Chondrocyte (in vitro differentiated cells): ENCODE data around the gene ALDH1A3. TPM values are rescaled to one million over a fixed set of nuclear protein-coding genes. Genes with fewer than 3 reads are reported as not detected.

Experiments
- DNase-seq: peaks from one replicate; pipeline ENCODE4 v3.0.0; 2021; ENCODE audit warnings: mixed read lengths, low spot score
- H3K27ac Mint-ChIP-seq: one replicate; pipeline ENCODE4 v1.8.0; 2021; ENCODE audit warnings: mild to moderate bottlenecking, moderate library complexity, mixed read lengths; ENCODE audit not compliant: unreplicated experiment
- H3K27me3 Mint-ChIP-seq: 2 replicates; pipeline ENCODE4 v1.8.0; 2021; ENCODE audit warnings: low read depth, mixed read lengths
- H3K36me3 Mint-ChIP-seq: 2 replicates; pipeline ENCODE4 v1.8.0; 2021; ENCODE audit warnings: low read depth, mixed read lengths
- H3K4me1 Mint-ChIP-seq: 2 replicates; pipeline ENCODE4 v1.8.0; 2021; ENCODE audit warnings: low read depth, mild to moderate bottlenecking, mixed read lengths
- H3K4me3 Mint-ChIP-seq: one replicate; pipeline ENCODE4 v1.8.0; 2021; ENCODE audit warnings: mild to moderate bottlenecking, moderate library complexity, mixed read lengths; ENCODE audit not compliant: unreplicated experiment
- H3K9me3 Mint-ChIP-seq: 2 replicates; pipeline ENCODE4 v1.8.0; 2021; ENCODE audit warnings: low read depth, mixed read lengths
- total RNA-seq: library from RNA; stranded (reverse); gene quantifications from 3 replicates; pipeline ENCODE4 v1.2.1, GENCODE V29; 2021
- TF ChIP-seq, protein P1 (sequence below): fragments of 200-600 bp; sonication (generic); IDR thresholded peaks from 2 replicates; pipeline ENCODE4 v1.5.0; 2021; ENCODE audit warnings: antibody characterized with exemption, mild to moderate bottlenecking, moderate library complexity

ALDH1A3 gene
- total RNA-seq, 1 donor from 2014 or later, result 0.55 TPM

GRCh38 chr15:100898152-100898490 lies 18.5 kb downstream of the ALDH1A3 start:
- TF ChIP-seq, protein P1, sequence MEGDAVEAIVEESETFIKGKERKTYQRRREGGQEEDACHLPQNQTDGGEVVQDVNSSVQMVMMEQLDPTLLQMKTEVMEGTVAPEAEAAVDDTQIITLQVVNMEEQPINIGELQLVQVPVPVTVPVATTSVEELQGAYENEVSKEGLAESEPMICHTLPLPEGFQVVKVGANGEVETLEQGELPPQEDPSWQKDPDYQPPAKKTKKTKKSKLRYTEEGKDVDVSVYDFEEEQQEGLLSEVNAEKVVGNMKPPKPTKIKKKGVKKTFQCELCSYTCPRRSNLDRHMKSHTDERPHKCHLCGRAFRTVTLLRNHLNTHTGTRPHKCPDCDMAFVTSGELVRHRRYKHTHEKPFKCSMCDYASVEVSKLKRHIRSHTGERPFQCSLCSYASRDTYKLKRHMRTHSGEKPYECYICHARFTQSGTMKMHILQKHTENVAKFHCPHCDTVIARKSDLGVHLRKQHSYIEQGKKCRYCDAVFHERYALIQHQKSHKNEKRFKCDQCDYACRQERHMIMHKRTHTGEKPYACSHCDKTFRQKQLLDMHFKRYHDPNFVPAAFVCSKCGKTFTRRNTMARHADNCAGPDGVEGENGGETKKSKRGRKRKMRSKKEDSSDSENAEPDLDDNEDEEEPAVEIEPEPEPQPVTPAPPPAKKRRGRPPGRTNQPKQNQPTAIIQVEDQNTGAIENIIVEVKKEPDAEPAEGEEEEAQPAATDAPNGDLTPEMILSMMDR, result no peak
- Mint-ChIP-seq H3K36me3 (no peaks in the 10 kb centered on the region), H3K4me3 (no peak overlapping the region), H3K4me1 (peaks cover 30% of the 10 kb centered on the region), H3K27ac (no peak overlapping the region), H3K9me3 (no peaks in the 10 kb centered on the region), H3K27me3 (no peaks in the 10 kb centered on the region)
- DNase-seq, result no peak

DNA sequence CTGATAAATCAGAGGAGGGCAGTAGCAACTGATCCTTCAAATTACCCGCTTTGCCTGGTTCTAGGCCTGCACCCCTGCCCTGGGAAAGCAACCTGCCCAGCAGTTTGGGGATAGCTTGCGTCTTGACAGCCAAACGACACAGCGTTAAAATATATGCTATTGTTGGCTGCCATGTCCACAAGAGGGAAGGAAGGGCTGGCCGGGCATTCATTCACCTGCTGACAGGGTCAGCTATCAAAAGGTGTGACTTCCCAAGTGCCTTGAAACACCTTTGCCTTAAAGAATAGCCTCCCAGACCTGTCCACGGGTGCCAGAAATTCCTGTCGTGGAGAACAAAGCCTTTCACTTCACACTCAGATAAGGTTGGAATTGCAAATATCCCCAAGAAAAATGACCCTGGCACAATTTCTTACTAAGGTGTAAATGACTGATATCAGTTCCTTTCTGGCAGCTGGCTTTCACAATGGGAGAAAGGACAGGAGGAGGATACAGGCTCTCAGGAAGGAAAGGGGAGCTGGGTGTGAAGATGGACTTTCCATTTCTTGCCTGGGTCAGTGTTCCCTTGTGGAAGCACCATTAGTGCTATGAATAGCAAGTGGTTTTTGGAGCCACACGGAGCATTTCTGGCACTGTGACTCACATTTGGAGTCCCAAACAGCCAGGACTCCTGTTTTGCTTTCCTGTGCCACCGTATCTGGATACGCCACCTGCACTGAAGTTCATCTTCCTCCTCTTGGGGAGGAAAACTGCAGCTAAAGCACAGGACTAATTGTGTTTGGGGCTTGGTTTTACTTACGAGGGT lies 19.2 kb downstream of the ALDH1A3 start:
- no peak for DNase-seq
- TF ChIP-seq, protein P1, result no peak
- no peak overlapping the region for H3K27ac Mint-ChIP-seq
- H3K36me3 Mint-ChIP-seq, result no peaks in the 10 kb centered on the region
- peaks cover 25% of the 10 kb centered on the region for H3K4me1 Mint-ChIP-seq
- H3K9me3 Mint-ChIP-seq, result no peaks in the 10 kb centered on the region
- no peaks in the 10 kb centered on the region for H3K27me3 Mint-ChIP-seq
- no peak overlapping the region for H3K4me3 Mint-ChIP-seq

DNA sequence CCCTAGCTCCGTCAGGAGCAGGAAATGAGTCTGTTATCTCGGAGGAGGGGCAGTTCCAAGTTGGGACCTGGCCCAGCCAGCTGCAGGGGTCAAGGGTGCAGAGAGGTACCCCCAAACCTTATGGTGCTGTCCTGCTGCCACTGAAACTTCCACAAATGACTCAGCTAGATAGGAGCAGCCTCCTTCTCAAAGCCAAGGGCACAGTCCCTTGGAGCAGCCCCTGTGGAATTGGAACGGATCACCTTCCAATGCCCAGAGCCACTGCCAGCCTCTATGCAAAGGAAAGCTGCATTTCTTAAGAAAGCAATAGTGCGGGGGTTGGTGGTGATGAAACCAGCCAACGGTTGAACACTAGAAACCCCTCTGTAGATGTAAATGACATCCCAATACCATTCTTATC lies 20.0 kb downstream of the ALDH1A3 start:
- DNase-seq, result no peak
- peaks cover 18% of the 10 kb centered on the region for H3K4me1 Mint-ChIP-seq
- no peak overlapping the region for H3K4me3 Mint-ChIP-seq
- TF ChIP-seq, protein P1, result no peak
- H3K27ac Mint-ChIP-seq, result no peak overlapping the region
- no peaks in the 10 kb centered on the region for H3K36me3 Mint-ChIP-seq
- H3K27me3 Mint-ChIP-seq, result no peaks in the 10 kb centered on the region
- peaks cover 4% of the 10 kb centered on the region for H3K9me3 Mint-ChIP-seq

- Mint-ChIP-seq H3K27me3 (no peaks in the 10 kb centered on the region), H3K4me1 (peaks cover 17% of the 10 kb centered on the region), H3K36me3 (no peaks in the 10 kb centered on the region), H3K27ac (no peak overlapping the region), H3K4me3 (no peak overlapping the region), H3K9me3 (peaks cover 4% of the 10 kb centered on the region)
- TF ChIP-seq, protein P1, result no peak
- DNase-seq, result no peak
These were observed 20.6 kb downstream of the ALDH1A3 start for GRCh38 chr15:100900136-100900794.

DNA sequence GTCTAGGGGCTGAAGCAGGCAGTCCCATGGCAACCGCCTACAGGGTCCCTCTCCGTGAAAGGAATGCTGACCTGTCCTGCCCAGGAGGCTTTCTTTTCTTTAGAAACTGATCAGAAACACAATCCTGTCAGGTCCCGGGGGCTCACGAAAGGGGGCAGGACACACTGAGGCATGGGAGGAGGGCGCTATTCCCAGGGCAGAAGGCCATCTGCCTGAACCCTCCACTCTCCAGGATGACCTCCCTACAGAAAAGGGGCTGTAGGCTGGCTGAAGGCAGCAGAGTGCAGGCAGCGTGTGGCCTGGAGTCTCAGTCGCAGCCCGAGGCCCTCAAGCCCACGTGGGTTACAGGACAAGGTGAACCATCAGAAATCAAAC lies 21.2 kb downstream of the ALDH1A3 start:
- no peak overlapping the region for H3K27ac Mint-ChIP-seq
- TF ChIP-seq, protein P1, result no peak
- H3K27me3 Mint-ChIP-seq, result no peaks in the 10 kb centered on the region
- H3K4me1 Mint-ChIP-seq, result peaks cover 17% of the 10 kb centered on the region
- H3K36me3 Mint-ChIP-seq, result no peaks in the 10 kb centered on the region
- no peak for DNase-seq
- H3K9me3 Mint-ChIP-seq, result peaks cover 4% of the 10 kb centered on the region
- no peak overlapping the region for H3K4me3 Mint-ChIP-seq
